NCI-H2196 treated with DMSO at 0.1 percent for 48 hours (cell line): ENCODE measurements around the gene UBE2J2.

ENCODE experiments used
- DNase-seq: peaks from one replicate; lab custom pipeline; 2025; ENCODE audit not compliant: unreplicated experiment; lab: John Stamatoyannopoulos, UW

Gene UBE2J2

GRCh38 chr1:1309251-1310108 lies 35.8 kb upstream of the UBE2J2 start:
- DNase-seq: no peak

- DNase-seq: no peak
Observed at GRCh38 chr1:1308756-1309250, 35.1 kb upstream of the UBE2J2 start.

- peak; percentile 83 for DNase-seq
Observed at GRCh38 chr1:1307923-1308755, 34.5 kb upstream of the UBE2J2 start, which contains the start of the genes ACAP3 and PUSL1. Gene ACAP3 (minus strand): TSS chr1:1307930. CDS start chr1:1307815, 115 bp downstream. Gene PUSL1 (plus strand): TSS chr1:1308597. CDS start chr1:1308644, 47 bp downstream.

GRCh38 chr1:1307261-1307922 lies 33.7 kb upstream of the UBE2J2 start:
- DNase-seq: no peak

GRCh38 chr1:1306661-1307260 lies 33.1 kb upstream of the UBE2J2 start:
- DNase-seq: no peak

- no peak for DNase-seq
Observed at GRCh38 chr1:1306070-1306660, 32.5 kb upstream of the UBE2J2 start.

- peak; percentile 37 for DNase-seq
Observed at GRCh38 chr1:1305300-1306069, 31.8 kb upstream of the UBE2J2 start.

- DNase-seq: peak; percentile 80
Observed at GRCh38 chr1:1304331-1305299, 31.0 kb upstream of the UBE2J2 start.

- no peak for DNase-seq
Observed at GRCh38 chr1:1303736-1304135, 30.1 kb upstream of the UBE2J2 start.

- DNase-seq: no peak
Observed at GRCh38 chr1:1302951-1303509, 29.4 kb upstream of the UBE2J2 start.

GRCh38 chr1:1302006-1302430 lies 28.4 kb upstream of the UBE2J2 start:
- no peak for DNase-seq

GRCh38 chr1:1300352-1300739 lies 26.7 kb upstream of the UBE2J2 start:
- no peak for DNase-seq

GRCh38 chr1:1299686-1300351 lies 26.2 kb upstream of the UBE2J2 start:
- DNase-seq: no peak

- DNase-seq: no peak
Observed at GRCh38 chr1:1298861-1299685, 25.4 kb upstream of the UBE2J2 start.

- no peak for DNase-seq
Observed at GRCh38 chr1:1297802-1298424, 24.3 kb upstream of the UBE2J2 start.
